Activated CD4-positive, alpha-beta T cell treated with anti-CD3 and anti-CD28 coated beads, Interleukin-10, Interleukin-2, amounts not matched to agents 100 ng/mL and 50 ng/mL, durations not matched to agents 16 hours and 8 hours (primary cell): ENCODE measurements around the gene CCDC85A.
A peak's percentile ranks its signal among the peaks of the same experiment; 100 is the strongest.
"Not testable (repeated sequence)": the region's sequence is repeated elsewhere in the genome, so short reads cannot be mapped to it uniquely, and the experiment has no call there.

Source experiments
- DNase-seq: peaks from one replicate; pipeline ENCODE4 v3.0.0-alpha.2; 2020

Gene CCDC85A

GRCh38 chr2:56183643-56184499 is at the start of gene CCDC85A:
Gene CCDC85A (plus strand): TSS chr2:56183990. CDS start chr2:56184625, 635 bp downstream.
- DNase-seq, result peak; percentile 81

GRCh38 chr2:56134861-56135260 is 48.9 kb upstream of the CCDC85A start:
- no peak for DNase-seq

DNA sequence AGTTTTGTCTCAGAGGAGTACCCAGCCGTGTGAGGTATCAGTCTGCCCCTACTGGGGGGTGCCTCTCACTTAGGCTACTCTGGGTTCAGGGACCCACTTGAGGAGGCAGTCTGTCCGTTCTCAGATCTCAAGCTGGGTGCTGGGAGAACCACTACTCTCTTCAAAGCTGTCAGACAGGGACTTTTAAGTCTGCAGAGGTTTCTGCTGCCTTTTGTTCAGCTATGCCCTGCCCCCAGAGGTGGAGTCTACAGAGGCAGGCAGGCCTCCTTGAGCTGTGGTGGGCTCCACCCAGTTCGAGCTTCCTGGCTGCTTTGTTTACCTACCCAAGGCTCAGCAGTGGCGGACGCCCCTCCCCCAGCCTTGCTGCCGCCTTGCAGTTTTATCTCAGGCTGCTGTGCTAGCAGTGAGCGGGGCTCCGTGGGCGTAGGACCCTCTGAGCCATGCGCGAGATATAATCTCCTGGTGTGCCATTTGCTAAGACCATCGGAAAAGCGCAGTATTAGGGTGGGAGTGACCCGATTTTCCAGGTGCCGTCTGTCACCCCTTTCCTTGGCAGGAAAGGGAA is 41.2 kb upstream of the CCDC85A start:
- not testable (repeated sequence) for DNase-seq

DNA sequence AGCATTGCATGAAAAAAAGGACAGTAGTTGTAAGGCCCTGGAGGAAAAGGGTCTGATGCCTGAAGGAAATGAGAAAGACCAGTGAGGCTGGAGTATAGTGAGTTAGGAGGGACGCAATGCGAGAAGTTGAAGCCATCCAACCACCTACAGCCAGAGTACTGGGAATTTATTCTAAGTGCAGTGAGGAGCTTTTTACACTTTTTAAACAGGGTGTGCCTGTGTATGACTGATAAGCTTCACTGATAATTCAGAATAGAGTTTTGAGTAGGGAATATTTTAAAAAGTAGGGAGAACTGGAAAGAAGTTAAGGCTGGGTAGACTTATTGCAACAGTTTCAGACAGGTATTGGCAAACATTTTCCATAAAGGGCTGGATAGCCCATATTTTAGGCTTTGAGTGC is 35.9 kb upstream of the CCDC85A start:
- DNase-seq, result no peak

DNA sequence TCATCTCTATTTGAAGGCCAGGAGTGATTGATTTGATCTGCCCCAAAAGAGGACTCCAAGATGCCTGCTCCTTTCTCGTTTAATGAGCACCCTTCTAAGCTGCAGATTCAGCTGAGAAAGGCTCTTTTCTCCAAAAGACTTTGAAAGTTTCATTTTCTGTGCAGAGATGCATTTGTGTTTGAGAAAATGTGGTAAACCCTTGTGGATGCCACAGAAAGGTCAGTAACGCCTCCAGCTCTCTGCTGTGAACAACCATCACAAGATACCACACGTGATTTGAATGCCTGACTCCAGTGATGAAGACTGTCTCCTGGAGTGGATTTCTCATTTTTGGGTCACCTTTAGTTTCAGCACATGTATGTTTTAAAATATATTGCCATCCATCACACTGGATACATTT is 35.0 kb upstream of the CCDC85A start:
- DNase-seq, result no peak

GRCh38 chr2:56151841-56152240 is 31.9 kb upstream of the CCDC85A start:
- no peak for DNase-seq

GRCh38 chr2:56155188-56155587 is 28.6 kb upstream of the CCDC85A start:
- no peak for DNase-seq

DNA sequence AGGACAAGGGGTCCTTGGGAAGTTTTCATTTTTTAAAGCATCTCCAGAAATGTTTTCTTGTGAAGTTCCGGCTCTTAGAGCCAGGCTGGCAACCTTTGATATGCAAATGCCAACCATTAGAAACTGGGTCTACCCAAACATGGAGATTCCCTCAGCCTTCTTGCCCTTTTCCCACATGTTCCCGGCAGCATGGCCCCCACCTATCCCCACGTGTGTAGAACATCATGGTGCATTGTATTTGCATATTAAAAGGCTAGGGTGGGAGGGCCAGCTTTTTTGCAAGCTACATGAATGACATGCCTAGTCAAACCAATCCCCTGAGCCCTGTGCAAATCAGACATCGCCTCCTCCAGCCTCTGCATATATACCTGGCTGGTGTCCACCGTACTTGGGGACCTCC is 23.9 kb upstream of the CCDC85A start:
- DNase-seq, result not testable (repeated sequence)

- no peak for DNase-seq
Observed at GRCh38 chr2:56167616-56168562, 15.9 kb upstream of the CCDC85A start.

DNA sequence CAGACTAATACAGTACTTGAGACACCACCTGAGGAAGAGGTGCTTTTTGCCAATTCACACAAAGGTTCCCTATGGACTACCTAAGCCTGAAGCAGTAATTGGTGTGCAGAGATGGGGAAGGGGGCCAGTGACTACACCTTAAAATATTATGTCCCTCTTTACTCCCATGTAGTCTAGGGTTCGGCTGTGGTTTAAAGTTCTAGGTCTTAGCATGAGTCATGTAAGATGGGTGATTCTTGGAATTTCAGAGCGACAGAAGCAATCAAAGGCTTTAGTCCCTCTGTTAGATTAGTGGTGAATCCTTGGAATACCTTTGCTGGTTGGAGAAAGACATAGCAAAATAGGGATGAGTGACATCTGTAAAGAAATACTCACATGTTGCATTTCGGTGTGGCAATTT is 14.3 kb upstream of the CCDC85A start:
- no peak for DNase-seq

GRCh38 chr2:56170504-56170903 is 13.3 kb upstream of the CCDC85A start:
- DNase-seq, result no peak

DNA sequence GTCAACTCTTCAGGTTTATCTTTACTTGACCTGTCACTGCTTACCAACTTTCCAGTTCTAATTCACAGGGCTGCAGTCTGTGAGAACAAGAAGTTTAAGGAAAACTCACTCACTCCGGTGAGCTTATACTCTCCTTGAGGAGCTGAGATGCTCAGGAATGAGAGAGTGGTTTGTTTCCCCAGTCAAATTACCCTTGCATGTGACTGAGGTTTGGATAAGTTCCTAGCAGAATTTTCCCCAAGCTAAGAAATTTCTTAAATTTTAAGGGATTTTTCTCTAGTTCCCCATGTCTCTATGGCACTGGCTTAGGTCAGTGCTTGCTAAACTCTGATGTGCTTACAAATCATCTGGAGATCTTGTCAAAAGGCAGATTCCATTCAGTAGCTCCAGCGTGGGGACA is 12.8 kb upstream of the CCDC85A start:
- DNase-seq, result no peak

DNA sequence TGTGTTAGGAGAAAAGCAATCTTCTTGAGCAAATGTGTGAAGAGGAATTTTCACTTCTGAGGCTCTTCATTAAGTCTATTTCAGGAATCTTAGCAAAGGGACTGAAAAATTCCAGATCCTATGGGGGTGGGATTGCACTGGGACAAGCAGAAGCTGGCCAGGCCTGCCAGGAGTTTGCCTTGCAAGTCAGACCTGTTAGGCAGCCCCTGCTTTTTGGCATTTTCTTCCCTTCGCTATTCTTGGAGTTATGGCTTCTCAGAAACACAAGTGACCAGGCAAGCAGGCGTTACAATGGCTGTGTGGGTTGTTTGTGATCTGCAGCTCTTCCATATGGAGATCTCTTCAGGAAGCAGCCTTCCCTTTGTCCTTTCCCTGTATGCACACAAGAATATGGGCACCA is 8.0 kb upstream of the CCDC85A start:
- no peak for DNase-seq

DNA sequence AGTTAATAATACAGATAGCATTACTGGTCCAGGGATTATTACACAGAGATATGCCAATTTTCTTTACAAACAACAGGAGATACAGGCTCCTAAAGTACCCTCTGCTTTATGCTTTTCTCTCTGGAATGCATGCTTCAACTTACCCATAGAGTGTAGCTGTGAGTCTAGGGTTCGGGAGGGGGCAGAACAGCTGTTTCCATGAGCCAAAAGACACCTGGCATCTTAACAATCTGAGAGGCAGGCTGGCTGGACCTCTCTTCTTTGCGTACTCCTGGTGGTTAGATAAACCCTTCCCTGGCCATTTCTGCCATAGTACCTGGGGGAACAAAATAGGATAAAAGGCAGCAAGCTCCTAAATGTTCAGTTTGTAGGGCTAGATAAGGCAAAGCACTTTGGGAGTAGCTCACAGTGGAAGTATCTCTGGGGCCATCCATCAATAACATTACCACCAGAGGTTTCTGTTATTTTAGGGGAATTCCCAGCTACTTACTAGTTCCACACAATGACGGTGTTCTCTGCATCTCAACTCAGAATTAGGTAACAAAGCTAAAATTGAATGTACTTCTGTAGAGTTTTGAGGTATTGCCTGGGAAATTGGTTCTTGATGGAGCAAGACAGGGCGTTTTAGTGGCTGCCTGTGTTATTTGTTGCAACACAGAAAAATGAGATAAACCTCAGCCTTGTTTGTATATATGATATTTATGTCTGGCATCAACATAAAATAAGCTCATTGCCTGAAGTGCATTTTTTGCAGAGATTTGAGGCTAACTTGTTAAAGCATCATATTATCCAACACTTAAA is 6.2 kb upstream of the CCDC85A start:
- DNase-seq, result peak; percentile 11

- no peak for DNase-seq
Observed at GRCh38 chr2:56179931-56180330, 3.9 kb upstream of the CCDC85A start.

GRCh38 chr2:56182420-56182819 is 1.4 kb upstream of the CCDC85A start:
- DNase-seq, result no peak

DNA sequence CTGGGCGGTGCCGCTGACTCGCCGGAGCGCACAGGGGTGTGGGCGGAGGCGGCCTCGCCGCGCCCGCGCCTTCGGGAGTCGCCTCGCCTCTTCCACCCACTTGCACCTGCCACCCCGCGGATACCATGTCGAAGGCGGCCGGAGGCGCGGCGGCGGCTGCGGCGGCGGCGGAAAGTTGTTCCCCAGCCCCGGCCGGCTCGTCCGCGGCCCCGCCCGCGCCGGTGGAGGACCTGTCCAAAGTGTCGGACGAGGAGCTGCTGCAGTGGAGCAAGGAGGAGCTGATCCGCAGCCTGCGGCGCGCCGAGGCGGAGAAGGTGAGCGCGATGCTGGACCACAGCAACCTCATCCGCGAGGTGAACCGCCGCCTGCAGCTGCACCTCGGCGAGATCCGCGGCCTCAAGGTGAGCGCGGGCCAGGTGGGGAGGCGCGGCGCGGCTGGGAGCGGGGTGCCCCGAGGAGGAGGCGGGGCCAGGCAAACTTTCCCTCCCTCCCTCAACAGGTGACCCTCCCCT is 766 bp downstream of the CCDC85A start:
- no peak for DNase-seq

GRCh38 chr2:56185101-56185581 is 1.4 kb downstream of the CCDC85A start:
- no peak for DNase-seq

- no peak for DNase-seq
Observed at GRCh38 chr2:56185582-56186046, 1.8 kb downstream of the CCDC85A start.

- peak; percentile 10 for DNase-seq
Observed at GRCh38 chr2:56191617-56192016, 7.8 kb downstream of the CCDC85A start.

GRCh38 chr2:56192664-56193305 is 9.0 kb downstream of the CCDC85A start:
- DNase-seq, result no peak
